Glutamatergic neuron (in vitro differentiated cells): ENCODE results near the gene SNX24. TPM values are rescaled to one million over a fixed set of nuclear protein-coding genes. Genes with fewer than 3 reads are reported as not detected.

Experiments used
- DNase-seq: peaks from one replicate; pipeline ENCODE4 v3.0.0; 2022
- H3K27ac Mint-ChIP-seq: one replicate; pipeline ENCODE4 v1.8.0; 2020; ENCODE audit warnings: mild to moderate bottlenecking, mixed read lengths, inconsistent platforms; ENCODE audit not compliant: unreplicated experiment
- H3K27me3 Mint-ChIP-seq: one replicate; pipeline ENCODE4 v1.8.0; 2020; ENCODE audit warnings: mild to moderate bottlenecking, moderate library complexity, mixed read lengths, inconsistent platforms; ENCODE audit not compliant: unreplicated experiment
- H3K36me3 Mint-ChIP-seq: one replicate; pipeline ENCODE4 v1.8.0; 2020; ENCODE audit warnings: mild to moderate bottlenecking, mixed read lengths, inconsistent platforms; ENCODE audit not compliant: unreplicated experiment
- H3K4me1 Mint-ChIP-seq: one replicate; pipeline ENCODE4 v1.8.0; 2020; ENCODE audit warnings: mild to moderate bottlenecking, low read depth, mixed read lengths, inconsistent platforms; ENCODE audit not compliant: unreplicated experiment
- H3K4me3 Mint-ChIP-seq: one replicate; pipeline ENCODE4 v1.8.0; 2020; ENCODE audit warnings: mild to moderate bottlenecking, mixed read lengths, inconsistent platforms; ENCODE audit not compliant: unreplicated experiment
- H3K9me3 Mint-ChIP-seq: one replicate; pipeline ENCODE4 v1.8.0; 2020; ENCODE audit warnings: mild to moderate bottlenecking, moderate library complexity, mixed read lengths, inconsistent platforms; ENCODE audit not compliant: unreplicated experiment
- CTCF ChIP-seq: fragments of 200-600 bp; sonication (generic); IDR thresholded peaks from one replicate; pipeline ENCODE4 v1.5.0; 2021; ENCODE audit not compliant: partially characterized antibody, unreplicated experiment
- total RNA-seq: library from RNA; stranded (reverse); fragmentation: NEBNext Ultra II Directional; extraction: Animal tissue kit (Norgen Biotek cat#: 25700); gene quantifications from one replicate; pipeline ENCODE4 v1.2.1, GENCODE V29; 2021; ENCODE audit not compliant: unreplicated experiment

Gene SNX24
- total RNA-seq, 1 donor from 2014 or later, result 21.8 TPM

GRCh38 chr5:123051206-123051605 is 205.8 kb downstream of the SNX24 start:
- no peak overlapping the region for H3K4me3 Mint-ChIP-seq
- H3K36me3 Mint-ChIP-seq, result peaks cover 14% of the 10 kb centered on the region
- H3K9me3 Mint-ChIP-seq, result peaks cover 3% of the 10 kb centered on the region
- H3K27ac Mint-ChIP-seq, result no peak overlapping the region
- no peaks in the 10 kb centered on the region for H3K27me3 Mint-ChIP-seq
- TF ChIP-seq CTCF, result no peak
- no peak for DNase-seq
- peaks cover 2% of the 10 kb centered on the region for H3K4me1 Mint-ChIP-seq

Other genes starting within 250 kb of the SNX24 start
- gene SNX2, start 70.5 kb upstream of the SNX24 start, total RNA-seq, result 47.0 TPM
- 5.7 TPM for gene PPIC, start 191.1 kb downstream of the SNX24 start, total RNA-seq
- 2.6 TPM for gene PRDM6, start 243.6 kb downstream of the SNX24 start, total RNA-seq